Activated CD4-positive, alpha-beta T cell treated with anti-CD3 and anti-CD28 coated beads, Interleukin-10, Interleukin-2, amounts not matched to agents 100 ng/mL and 50 ng/mL, durations not matched to agents 16 hours and 8 hours (primary cell): ENCODE results near the gene ZFP3.
A peak's percentile ranks its signal among the peaks of the same experiment; 100 is the strongest.
"Not testable (repeated sequence)": the region's sequence is repeated elsewhere in the genome, so short reads cannot be mapped to it uniquely, and the experiment has no call there.

ENCODE experiments used
- DNase-seq: peaks from one replicate; pipeline ENCODE4 v3.0.0-alpha.2; 2020

The ZFP3 gene

DNA sequence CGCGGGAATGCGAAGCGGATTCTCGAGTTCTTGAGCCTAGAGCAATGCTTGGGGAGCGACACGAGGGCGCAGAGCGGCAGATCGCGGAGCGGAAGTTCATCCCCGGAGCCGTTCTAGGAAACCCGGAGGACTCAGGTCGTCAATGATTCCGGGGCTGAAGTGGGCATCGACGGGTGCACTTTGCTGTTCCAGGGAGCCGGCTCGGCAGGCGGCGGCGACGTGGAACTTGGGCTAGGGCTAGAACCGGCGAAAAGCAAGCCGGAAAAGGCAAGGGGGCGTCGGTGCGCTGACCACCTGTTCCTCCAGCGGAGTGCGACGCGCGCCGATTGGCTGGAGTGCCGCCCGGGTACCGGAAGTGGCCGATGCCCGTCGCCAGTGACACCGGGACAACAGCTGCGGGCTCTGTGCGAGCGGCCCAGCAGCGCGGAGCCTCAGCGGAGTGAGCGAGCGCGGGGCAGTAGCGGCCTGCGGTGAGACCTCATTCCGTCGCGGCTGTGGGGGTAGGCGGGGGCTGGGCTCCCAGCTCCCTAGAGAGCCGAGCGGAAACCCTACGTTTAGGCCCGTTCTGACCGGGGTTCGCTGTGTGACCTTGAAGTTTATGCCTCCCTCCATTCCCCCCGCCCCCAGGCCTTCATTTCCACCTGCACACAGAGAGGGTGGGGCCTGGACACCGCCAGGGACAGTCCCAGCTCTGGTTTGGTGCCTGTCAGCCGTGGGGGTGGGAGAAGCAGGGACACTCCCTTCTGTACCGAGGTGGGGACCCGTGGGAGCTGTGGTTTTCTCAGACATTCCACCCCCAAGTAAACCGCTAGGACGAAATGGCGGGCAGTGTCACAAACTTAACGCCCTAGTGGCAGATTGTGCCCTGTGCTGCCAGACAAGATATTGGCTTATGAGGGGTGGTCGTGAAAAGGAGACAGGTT lies at the start of gene ZFP3:
ZFP3 (plus strand) TSS at position 362 of the 923 bp plus-strand sequence. CDS start 13,038 bp downstream, outside the sequence.
- peak; percentile 71 for DNase-seq

DNA sequence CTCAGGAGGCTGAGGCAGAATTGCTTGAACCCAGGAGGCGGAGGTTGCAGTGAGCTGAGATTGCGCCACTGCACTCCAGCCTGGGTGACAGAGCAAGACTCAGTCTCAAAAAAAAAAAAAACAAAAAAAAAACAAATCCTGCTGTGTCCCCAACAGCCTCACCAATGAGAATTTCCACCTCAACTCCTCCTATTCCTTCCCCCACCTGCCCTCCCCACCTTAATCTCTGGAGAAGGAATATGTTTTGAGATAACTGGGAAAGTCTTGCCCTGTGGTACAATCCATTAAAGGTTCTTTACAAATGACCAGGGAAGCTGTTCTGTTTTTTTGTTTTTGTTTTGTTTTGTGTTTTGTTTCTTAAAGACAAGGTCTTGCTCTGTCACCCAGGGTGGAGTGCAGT lies 48.1 kb upstream of the ZFP3 start:
- DNase-seq, result not testable (repeated sequence)

DNA sequence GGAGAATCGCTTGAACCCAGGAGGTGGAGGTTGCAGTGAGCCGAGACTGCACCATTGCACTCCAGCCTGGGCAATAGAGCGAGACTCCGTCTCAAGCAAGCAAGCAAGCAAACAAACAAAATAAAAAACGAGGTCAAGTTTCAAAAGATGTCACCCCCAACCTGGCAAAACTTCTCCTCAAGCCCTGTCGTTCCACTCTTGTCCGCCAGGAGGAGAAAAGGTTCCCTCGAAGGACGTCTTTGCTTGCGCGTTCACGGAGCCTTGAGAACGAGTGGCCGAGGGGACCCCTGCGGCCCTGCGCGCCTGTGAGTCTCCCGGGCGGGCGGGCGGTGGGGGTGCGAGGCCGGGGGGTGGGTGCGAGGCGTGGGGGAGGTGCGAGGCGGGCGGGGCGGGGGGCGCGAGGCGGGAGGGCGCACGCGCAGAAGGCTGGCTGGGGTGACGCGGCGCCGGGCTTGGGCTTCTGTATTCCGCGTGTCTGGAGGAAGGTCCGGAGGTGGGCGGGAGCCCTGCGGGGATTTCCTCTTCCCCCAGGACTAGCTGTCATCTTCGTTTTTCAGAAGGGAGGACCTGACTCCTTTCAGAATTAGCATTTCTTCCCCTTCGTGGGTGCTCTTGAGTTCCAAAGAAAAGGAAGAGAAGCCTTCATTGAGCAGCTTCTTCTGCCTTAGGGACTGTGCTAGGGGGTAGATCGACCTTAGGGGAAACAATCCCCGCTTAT lies 46.7 kb upstream of the ZFP3 start:
- peak; percentile 85 for DNase-seq

DNA sequence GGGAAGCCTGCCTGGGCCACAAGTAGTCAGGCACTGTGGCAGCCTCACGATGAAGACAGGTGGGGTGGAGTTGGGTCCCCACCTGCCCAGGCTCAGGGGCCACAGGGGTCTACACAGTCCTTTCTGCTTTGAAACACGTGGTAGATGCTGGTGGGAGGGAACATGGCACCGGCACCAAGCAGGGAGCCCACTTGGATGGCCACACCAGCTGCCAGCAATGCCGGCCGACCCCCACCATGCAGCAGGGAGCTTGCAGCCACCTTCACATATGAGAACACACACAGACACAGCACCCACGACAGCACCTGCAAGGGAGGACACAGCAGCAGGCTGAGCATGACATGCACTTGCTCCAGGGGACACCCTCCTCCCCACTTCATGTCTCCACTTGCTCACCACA lies 45.4 kb upstream of the ZFP3 start:
- no peak for DNase-seq

DNA sequence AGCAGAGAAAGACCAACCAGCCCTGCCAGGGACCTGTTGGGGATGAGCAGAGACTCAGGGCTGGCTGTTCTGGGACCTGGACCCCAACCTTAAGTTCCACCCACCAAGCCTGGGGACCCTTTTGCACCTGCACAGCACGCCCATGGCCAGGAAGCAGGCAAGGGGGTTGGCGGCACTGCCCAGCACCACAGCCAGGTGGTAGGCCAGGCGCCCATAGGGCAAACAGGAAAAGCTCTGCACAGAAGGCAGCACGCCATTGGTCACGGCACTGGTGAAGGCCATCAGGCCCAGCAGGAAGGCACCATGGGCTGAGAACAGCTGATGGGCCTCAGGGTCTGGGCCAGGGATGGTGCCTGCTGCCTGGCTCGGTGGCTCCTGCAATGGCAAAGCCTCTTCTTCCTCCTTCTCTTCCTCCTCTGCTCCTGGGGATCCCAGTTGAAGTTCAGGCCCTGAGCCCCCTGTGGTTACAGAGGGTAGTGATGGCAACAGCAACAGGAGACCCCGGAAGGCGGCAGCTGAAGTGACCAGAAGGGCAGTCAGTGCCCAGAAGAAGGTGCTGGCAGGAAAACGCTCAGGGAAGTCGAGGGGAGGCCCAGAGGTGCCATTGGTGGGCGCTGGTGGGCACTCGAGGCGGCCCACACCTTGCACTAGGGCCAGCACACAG lies 44.8 kb upstream of the ZFP3 start:
- DNase-seq, result no peak

DNA sequence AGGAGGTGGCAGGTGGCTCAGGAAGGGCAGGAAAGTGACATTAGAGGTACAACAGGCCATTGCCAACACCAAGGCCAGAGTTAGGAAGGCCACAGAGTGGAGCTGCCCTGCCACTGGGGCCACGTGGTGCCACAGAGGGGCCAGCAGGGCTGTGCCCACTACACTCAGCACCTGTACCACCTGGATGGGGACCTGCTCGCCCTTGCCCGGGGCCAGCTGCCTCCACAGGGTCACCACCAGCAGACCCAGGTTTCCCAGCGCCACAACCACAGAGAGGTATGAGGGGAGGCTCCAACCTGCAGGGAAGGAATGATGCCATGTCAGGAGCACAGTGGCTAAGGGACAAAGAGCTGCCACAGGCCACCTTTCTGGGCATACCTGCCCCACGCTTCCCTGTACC lies 44.2 kb upstream of the ZFP3 start:
- no peak for DNase-seq

DNA sequence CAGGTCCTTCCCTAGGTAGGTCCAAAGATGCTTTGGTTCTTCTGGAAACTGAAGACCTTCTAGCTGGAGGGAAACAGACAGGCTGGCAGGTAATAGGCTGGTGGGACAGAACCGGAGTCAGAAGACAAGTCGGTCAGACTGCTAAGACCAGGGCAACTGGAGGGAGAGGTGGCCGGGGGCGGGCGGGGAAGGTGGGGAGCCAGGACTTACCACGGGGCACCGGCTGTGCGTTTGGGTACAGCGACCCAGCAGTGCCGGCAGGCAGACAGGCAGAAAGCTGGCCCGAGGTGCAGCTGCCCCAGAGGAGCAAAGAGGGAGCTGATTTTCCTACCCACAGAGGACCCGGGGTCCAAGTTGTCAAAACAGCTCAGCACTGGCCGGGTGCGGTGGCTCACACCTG lies 43.6 kb upstream of the ZFP3 start:
- DNase-seq, result no peak

DNA sequence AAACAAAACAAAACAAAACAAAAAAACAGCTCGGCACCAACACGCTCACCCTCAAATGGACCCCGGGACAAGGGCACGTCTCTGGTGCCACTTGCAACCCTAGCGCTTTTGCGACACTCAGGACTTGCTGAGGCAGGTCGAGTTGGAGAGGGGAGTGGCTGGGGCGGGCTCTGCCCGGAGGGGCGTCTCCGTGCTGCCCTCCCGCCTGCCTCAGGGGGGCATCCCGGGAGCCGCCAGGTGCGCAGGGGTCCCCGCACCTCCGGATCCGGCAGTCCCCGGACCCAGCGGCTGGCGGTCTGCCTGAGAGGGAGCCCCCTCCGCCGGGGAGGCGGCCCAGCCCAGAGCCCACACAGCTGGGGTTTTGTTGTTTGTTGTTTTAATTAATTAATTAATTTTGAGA lies 43.0 kb upstream of the ZFP3 start, which contains the start of gene SLC52A1:
SLC52A1 (minus strand) TSS at position 112 of the 400 bp plus-strand sequence. CDS start 820 bp downstream, outside the sequence.
- DNase-seq, result no peak

DNA sequence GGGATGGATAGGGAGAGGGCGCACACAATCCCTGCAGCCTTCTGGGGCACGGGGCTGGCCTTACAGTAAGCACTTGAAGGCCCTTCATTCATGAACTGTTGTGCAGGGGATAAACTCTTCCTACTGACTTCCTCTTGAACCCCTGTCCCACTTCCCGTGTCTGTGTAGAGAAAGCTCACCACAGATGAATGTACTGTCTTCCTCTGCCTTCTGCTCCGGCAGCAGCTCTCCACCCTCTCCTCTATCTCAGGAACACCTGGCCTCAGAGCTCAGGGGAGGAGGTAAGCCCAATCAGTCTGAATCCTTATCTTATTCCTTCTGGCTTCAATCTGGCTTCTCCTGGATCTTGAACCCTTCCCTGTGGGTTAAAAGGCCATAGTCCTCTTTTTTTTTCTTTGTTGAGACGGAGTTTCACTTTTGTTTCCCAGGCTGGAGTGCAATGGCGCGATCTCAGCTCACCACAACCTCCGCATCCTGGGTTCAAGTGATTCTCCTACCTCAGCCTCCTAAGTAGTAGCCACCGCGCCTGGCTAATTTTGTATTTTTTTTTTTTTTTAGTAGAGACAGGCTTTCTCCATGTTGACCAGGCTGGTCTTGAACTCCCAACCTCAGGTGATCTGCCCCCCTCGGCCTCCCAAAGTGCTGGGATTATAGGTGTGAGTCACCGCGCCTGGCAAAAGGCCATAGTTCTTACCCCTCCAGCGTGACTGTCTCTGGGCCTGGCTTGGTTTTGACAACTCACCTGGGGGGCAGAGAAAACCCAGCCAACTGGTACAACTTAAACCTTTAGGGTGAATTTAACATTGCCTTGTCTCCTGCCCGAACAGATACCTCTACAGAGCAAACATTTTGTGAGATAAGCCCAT lies 35.9 kb upstream of the ZFP3 start:
- peak; percentile 33 for DNase-seq

DNA sequence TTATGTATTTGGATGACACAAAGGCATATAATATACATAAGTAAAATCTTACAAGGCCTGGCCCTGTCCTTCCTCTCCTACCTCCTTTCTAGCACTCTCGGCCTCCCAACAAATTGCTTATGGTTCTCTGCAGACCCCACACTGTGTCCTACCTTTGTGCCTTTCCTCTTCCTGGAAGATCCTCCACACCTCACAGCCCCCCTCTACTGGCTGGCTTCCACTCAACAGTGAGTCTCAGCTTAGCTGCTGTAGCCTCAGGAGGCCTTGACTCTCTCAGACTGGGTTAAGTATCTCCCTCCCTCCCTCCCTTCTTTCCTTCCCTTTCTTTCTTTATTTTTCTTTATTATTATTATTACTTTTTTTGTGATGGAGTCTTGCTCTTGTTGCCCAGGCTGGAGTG lies 34.7 kb upstream of the ZFP3 start:
- no peak for DNase-seq

DNA sequence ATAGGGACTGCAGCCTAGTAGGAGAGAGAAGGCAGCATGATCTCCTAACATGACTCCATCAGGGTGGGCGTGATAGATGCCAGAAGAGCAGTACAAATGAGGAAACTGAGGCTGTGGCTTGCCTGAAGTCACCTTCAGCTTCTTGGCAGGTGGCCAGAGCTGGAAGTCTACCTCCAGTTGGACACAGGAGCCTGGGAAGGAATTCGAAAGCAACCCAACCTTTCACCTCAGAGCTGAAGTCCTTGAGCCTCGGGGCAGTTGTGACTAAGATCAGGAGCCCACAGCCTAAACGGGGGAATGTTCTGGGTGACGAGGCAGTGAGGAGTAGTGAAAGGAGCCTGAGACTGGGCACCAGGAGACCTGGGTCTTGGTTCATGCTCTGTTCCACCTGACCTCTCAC lies 33.6 kb upstream of the ZFP3 start:
- no peak for DNase-seq

DNA sequence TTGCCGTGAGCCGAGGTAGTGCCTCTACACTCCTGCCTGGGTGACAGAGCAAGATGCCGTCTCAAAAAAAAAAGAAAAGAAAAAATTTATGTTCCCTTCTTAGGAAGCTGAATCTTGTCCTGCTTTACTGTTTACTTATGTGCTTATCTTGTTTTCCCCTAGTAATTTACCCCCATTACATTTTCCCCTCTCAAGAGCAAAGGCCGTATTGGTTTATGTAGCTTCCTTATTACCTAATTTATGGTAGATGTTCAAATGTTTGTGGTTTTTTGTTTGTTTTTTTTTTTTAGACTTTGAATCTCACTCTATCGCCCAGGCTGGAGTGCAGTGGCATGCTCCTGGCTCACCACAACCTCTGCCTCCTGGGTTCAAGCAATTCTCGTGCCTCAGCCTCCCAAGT lies 32.8 kb upstream of the ZFP3 start:
- no peak for DNase-seq

DNA sequence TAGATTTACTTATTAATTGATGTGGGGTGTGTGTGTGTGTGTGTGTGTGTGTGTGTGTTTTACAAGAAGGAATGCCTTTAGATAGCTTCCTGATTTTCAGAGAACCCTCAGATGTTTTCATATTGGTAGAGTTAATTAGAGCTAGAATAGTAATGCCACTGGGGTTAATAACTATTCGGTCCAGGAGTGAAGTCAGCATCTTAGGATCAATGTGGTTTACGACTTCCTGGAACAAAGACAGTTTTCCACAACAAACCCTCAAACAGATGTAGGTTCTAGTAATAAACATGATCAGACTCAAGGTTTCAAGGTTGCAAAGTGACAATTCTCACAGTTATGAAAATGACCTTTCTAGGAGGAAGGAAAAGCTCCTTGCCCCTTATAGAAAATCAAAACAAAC lies 30.8 kb upstream of the ZFP3 start:
- no peak for DNase-seq

DNA sequence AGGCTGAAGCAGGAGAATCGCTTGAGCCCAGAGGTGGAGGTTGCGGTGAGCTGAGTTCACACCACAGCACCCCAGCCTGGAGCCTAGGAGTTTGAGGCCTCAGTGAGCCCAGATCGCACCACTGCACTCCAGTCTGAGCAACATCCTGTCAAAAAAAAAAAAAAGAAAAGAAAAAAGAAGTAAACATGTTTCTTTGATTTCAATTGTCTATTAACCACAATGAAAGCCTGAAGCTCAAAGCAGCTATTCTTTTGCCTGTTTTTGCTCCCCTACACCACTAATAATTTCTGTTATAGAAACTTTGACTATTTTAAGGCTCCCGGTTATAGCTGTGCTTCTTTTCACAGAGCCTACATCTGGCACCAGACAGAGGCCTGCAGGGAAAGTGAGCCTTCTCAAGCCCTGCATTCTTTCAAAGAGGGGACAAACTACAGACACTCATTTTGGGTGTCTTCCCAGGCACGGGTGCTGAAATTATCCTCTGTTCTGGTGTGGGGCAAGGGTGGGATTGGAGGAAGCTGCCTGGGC lies 28.9 kb upstream of the ZFP3 start:
- peak; percentile 35 for DNase-seq

DNA sequence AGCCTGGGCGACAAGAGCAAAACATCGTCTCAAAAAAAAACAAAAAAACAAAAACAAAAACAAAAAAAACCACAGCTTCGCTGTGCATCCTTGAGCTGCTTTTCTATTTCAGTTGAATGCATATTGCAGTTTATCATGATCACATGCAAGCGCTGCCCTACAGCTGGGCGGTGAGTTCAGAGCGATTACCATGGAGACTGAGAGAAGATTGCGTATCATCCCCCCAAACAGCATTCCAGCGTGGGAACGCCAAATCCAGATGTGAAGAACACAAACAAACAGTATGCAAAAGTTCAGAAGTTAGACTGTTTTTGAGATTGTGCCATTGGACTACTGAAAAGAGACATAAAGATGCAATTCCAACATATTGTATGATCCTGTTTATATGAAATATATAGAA lies 28.0 kb upstream of the ZFP3 start:
- no peak for DNase-seq

DNA sequence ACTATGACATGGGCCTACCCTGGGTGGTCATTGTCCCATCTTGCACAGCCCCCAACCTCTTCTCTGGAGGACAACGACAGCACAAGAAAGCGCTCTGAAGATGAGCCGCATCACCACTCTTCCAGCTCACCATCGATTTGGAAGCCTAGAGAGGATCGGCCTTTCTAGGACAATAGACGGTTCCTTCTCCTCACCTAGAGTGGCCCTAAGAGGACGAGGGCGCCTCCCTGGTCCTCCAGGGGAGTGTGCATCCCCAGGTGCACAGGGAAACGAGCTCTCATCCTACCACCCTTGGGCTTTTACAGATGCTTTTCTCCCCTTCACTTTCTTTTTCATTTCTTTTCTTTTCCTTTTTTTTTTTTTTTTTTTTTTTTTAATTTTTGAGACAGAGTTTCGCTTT lies 22.7 kb upstream of the ZFP3 start:
- no peak for DNase-seq

DNA sequence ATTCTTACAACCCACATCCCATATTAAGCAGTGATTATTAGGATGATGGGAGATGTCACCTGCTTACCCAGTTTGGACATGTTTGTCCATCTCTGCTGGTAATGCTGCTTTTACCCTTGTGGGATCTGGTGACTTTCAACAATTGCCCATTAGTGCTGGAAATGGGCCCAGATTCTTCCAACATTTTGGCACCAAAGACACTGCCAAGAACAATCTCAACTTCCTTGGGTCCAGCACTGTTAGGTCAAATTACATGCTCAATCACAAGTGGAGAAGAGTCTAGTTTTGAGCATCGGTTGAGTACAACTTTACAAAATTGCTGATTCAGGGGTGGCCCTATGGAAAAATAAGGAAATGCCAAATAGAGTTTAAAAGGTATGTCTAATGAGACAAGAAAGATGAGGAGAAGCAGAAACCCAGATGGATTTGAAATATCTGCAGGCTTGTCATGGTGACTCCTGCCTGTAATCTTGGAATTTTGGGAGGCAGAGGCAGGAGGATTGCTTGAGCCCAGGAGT lies 13.0 kb upstream of the ZFP3 start:
- no peak for DNase-seq

DNA sequence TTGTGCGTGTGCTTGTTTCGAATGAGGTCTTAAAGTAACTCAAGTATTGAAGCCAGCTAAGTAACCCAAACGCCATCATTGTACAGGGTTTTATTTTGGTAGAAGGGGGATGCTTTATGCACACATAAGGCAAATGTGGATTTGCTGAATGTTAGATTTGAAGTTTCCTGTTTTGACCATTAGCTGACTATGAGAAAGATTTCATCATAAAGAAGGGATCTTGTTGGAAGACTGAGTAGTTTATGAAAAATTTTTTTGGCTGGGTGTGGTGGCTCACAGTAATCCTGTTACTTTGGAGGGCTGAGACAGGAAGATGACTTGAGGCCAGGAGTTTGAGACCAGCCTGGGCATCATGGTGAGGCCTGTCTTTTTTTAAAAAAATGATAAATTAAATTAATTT lies 10.0 kb upstream of the ZFP3 start:
- DNase-seq, result no peak

DNA sequence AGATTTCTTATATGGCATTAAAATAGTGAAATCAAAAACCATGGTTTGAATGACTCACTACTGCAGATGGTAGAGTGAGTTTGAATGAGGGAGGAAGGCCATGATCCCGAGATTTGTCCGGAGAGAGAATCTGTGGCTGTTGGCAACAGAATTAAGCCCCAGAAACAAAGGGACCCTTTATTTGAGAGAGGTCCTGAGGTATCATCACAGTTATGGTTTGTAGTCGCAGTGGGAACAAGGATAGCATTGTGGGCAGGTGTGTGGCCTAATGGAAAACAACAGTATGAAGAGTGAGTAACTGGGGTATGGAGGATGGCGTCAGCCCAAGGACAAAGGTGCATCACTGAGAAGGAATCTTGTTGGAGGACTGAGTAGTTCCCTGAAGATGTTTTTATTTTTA lies 8.5 kb upstream of the ZFP3 start:
- no peak for DNase-seq

DNA sequence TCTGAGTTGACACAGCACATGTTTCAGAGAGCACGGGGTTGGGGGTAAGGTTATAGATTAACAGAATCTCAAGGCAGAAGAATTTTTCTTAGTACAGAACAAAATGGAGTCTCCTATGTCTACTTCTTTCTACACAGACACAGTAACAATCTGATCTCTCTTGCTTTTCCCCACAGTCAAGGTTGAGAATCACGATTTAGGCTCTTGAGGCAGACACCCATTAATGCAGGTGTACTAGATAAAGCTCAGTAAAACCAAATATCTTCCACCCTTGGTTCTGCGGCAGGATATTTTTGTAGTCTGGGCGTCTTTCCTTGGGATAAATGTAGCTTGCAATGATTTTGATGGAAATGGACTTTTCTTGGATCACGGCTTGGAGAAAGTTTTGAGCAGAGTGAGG lies 2.8 kb upstream of the ZFP3 start:
- not testable (repeated sequence) for DNase-seq

DNA sequence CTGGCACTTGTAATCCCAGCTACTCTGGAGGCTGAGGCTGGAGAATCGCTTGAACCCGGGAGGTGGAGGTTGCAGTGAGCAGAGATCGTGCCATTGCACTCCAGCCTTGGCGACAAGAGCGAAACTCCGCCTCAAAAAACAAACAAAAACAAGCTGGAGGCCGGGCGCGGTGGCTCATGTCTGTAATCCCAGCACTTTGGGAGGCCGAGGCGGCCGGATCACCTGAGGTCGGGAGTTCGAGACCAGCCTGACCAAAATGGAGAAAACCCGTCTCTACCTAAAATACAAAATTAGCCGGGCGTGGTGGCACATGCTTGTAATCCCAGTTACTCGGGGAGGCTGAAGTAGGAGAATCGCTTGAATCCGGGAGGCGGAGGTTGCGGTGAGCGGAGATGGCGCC lies 992 bp upstream of the ZFP3 start:
- not testable (repeated sequence) for DNase-seq

DNA sequence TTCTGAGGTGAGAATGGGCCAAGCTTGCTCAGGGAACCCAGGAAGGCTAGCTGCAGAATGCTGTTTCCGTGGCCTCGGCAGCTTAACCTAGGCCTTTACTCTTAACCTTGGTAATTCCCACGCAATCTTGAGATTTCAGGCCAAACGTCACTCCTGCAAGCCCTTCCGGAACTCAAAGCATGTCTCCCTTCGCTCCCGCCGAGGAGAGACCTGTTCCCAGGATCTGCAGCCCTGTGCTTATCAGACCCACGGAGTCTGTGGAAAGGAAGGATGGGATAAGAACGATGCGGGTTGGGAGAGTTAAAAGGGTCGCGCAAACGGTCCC lies 524 bp upstream of the ZFP3 start:
- no peak for DNase-seq
